Measurements from ENCODE around the gene DGKG. TPM values are rescaled to one million over a fixed set of nuclear protein-coding genes. Genes with fewer than 3 reads are reported as not detected.

The DGKG gene
- total and polyA plus RNA-seq, 2 of the 8 experiments (the other 6 are each of a cell fraction or from before 2014, with no cell fraction given): 0.30 to 0.48 TPM

DNA sequence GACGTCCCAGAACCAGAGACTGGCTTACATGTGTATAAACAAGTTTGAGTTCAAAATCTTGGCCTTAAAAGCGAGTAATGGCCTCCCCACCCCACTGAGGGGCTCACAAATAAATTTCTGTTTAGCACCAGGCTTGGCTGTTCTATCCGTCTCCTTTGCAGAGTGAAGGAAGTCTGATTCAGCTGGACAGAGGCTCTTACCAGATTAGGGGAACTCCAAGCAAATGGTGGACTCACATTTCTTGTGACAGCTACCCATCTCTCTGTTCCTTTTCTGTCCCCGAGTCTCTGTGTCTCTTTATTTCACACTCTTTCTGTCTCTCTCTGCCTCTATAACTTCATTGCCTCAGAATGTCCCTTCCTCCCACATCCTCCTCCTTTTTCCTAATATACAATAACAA, 62.7 kb downstream of the DGKG start (continued):
- no peak for TF ChIP-seq RBBP5 (IDR thresholded peaks at IDR 0.05; ENCODE audit: borderline replicate concordance, low read depth, low read length)
- TF ChIP-seq, protein P1, sequence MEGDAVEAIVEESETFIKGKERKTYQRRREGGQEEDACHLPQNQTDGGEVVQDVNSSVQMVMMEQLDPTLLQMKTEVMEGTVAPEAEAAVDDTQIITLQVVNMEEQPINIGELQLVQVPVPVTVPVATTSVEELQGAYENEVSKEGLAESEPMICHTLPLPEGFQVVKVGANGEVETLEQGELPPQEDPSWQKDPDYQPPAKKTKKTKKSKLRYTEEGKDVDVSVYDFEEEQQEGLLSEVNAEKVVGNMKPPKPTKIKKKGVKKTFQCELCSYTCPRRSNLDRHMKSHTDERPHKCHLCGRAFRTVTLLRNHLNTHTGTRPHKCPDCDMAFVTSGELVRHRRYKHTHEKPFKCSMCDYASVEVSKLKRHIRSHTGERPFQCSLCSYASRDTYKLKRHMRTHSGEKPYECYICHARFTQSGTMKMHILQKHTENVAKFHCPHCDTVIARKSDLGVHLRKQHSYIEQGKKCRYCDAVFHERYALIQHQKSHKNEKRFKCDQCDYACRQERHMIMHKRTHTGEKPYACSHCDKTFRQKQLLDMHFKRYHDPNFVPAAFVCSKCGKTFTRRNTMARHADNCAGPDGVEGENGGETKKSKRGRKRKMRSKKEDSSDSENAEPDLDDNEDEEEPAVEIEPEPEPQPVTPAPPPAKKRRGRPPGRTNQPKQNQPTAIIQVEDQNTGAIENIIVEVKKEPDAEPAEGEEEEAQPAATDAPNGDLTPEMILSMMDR (IDR thresholded peaks at IDR 0.05; ENCODE audit: control extremely low read depth in 1 of 3, insufficient read depth in 1 of 3, low read depth in 1 of 3, low read length in 3 of 3): no peak
- TF ChIP-seq KDM1A (IDR thresholded peaks at IDR 0.05; ENCODE audit: borderline replicate concordance, low read length): no peak
- no peak for TF ChIP-seq SIRT6 (IDR thresholded peaks at IDR 0.05; ENCODE audit: low read length)
- TF ChIP-seq CBX8 (IDR thresholded peaks at IDR 0.05; ENCODE audit: borderline replicate concordance, low read depth, low read length): no peak
